Activated T-cell treated with anti-CD3 and anti-CD28 coated beads for 24 hours (primary cell): ENCODE measurements around the gene ACTL10.
"Not testable (repeated sequence)": the region's sequence is repeated elsewhere in the genome, so short reads cannot be mapped to it uniquely, and the experiment has no call there.

ENCODE experiments used
- DNase-seq: peaks from one replicate; pipeline ENCODE4 v3.0.0-alpha.2; 2020; ENCODE audit warnings: low read depth

ACTL10 gene

DNA sequence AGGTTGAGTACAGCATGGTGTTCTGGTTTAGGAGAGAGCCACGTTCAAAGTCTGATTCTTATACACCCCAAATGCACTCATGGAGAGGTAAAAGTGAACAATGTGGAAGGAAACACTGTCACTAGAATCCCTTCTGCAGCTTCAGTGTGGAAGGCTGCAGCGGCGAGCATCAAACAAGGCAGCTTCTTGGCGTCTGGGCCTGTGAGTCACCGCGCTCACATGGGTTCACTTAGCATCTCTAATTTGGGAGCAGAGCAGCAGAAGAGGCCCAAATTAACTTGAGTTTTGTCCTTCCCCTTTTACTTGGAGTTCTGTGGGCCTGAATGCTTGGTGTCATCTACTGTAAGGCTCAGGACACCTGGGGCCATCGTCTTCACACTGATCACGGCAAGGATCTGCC is 30.4 kb downstream of the ACTL10 start:
- DNase-seq, result no peak

- DNase-seq, result not testable (repeated sequence)
Measured at GRCh38 chr20:33698966-33699365, 32.2 kb downstream of the ACTL10 start.

DNA sequence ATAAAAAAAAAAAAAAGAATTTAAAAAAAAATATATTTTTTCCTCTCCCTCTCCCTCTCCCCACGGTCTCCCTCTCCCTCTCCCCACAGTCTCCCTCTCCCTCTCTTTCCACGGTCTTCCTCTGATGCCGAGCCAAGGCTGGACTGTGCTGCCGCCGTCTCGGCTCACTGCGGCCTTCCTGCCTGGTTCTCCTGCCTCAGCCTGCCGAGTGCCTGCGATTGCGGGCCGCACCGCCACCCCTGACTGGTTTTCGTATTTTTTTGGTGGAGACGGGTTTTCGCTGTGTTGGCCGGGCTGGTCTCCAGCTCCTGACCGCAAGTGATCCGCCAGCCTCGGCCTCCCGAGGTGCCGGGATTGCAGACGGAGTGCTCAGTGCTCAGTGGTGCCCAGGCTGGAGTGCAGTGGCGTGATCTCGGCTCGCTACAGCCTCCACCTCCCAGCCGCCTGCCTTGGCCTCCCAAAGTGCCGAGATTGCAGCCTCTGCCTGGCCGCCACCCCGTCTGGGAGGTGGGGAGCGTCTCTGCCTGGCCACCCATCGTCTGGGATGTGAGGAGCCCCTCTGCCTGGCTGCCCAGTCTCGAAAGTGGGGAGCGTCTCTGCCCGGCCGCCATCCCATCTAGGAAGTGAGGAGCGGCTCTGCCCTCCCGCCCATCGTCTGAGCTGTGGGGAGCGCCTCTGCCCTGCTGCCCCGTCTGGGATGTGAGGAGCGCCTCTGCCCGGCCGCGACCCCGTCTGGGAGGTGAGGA is 34.1 kb downstream of the ACTL10 start:
- DNase-seq, result not testable (repeated sequence)

- DNase-seq, result no peak
Measured at GRCh38 chr20:33701629-33702450, 35.1 kb downstream of the ACTL10 start.

- DNase-seq, result no peak
Measured at GRCh38 chr20:33702861-33703260, 36.1 kb downstream of the ACTL10 start.

GRCh38 chr20:33703498-33704137 is 36.9 kb downstream of the ACTL10 start:
- no peak for DNase-seq

- no peak for DNase-seq
Measured at GRCh38 chr20:33704197-33704924, 37.6 kb downstream of the ACTL10 start.

DNA sequence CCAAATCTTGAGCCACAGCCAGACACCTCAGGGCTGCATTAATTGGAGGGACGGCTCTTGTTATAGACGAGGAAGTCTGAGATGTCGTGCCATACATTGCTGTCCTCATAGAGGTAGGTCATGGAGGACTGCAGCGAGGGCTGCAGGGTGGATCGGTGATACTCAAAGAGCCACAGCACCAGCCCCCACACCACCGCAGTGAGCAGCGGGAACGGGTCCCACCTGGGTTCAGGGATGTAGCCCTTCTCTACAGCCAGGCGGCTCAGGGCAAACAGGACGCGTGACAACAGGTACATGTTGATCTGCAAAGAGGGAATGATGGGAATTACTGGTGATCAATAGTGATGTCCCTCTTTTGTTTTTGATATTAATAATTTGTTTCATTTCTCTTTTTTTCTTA is 40.9 kb downstream of the ACTL10 start:
- DNase-seq, result no peak

- DNase-seq, result no peak
Measured at GRCh38 chr20:33709398-33709797, 42.7 kb downstream of the ACTL10 start.

- no peak for DNase-seq
Measured at GRCh38 chr20:33709905-33710541, 43.3 kb downstream of the ACTL10 start.

- DNase-seq, result no peak
Measured at GRCh38 chr20:33710681-33711445, 44.1 kb downstream of the ACTL10 start.

DNA sequence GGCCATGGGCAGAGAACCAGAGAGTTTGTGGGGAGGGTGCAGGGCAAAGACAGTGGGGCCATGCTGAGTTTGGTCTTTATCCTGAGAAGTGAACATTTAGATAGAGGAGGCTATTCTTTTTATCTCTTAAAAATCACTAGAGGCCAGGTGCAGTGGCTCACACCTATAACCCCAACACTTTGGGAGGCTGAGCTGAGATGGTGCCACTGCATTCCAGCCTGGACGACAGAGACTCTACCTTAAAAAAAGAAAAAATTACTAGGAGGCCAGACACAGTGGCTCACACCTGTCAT is 44.6 kb downstream of the ACTL10 start:
- no peak for DNase-seq

- DNase-seq, result no peak
Measured at GRCh38 chr20:33713865-33714367, 47.2 kb downstream of the ACTL10 start.

GRCh38 chr20:33716498-33716897 is 49.8 kb downstream of the ACTL10 start:
- no peak for DNase-seq
